HFFc6 (cell line): ENCODE data around the gene COL5A2. TPM values are rescaled to one million over a fixed set of nuclear protein-coding genes. Genes with fewer than 3 reads are reported as not detected.

Experiments used
- DNase-seq: peaks from one replicate; pipeline ENCODE4 v3.0.0-alpha.2; 2018
- H3K27ac Mint-ChIP-seq: 2 replicates; pipeline ENCODE4 v1.8.0; 2020; ENCODE audit warnings: mild to moderate bottlenecking, mixed read lengths
- H3K27me3 Mint-ChIP-seq: 2 replicates; pipeline ENCODE4 v1.8.0; 2021; ENCODE audit warnings: mild to moderate bottlenecking, moderate library complexity, mixed read lengths; ENCODE audit not compliant: insufficient read depth
- H3K36me3 Mint-ChIP-seq: 2 replicates; pipeline ENCODE4 v1.8.0; 2021; ENCODE audit warnings: low read depth, mixed read lengths
- H3K4me1 Mint-ChIP-seq: 2 replicates; pipeline ENCODE4 v1.8.0; 2020; ENCODE audit warnings: low read depth, mixed read lengths
- H3K4me3 Mint-ChIP-seq: 2 replicates; pipeline ENCODE4 v1.8.0; 2020; ENCODE audit warnings: mild to moderate bottlenecking, moderate library complexity, mixed read lengths
- H3K9me3 Mint-ChIP-seq: 2 replicates; pipeline ENCODE4 v1.8.0; 2020; ENCODE audit warnings: mild to moderate bottlenecking, mixed read lengths
- CTCF ChIP-seq: fragments of 200-600 bp; sonication (generic); IDR thresholded peaks from 2 replicates; pipeline ENCODE4 v1.5.0; 2021; ENCODE audit warnings: antibody characterized with exemption, mild to moderate bottlenecking
- total RNA-seq, 6 experiments: library from RNA; stranded (reverse); fragmentation: NEBNext Ultra II Directional; extraction: Animal tissue kit (Norgen Biotek cat#: 25700); gene quantifications; 2 replicates in 1 of 6; 3 replicates in 5 of 6; pipeline ENCODE4 v1.2.3, GENCODE V29; 2021

The COL5A2 gene
- total RNA-seq, 6 experiments from 2014 or later = 265 to 388 (median 303) TPM

GRCh38 chr2:189000221-189000620 is 179.3 kb downstream of the COL5A2 start:
- DNase-seq = no peak
- Mint-ChIP-seq H3K4me3 (no peak overlapping the region), H3K36me3 (peaks cover 73% of the 10 kb centered on the region), H3K27ac (peak overlapping the region; percentile 38), H3K4me1 (peaks cover 52% of the 10 kb centered on the region), H3K27me3 (peaks cover 7% of the 10 kb centered on the region), H3K9me3 (no peaks in the 10 kb centered on the region)
- TF ChIP-seq CTCF = no peak

GRCh38 chr2:188997263-188997662 is 182.3 kb downstream of the COL5A2 start:
- peaks cover 71% of the 10 kb centered on the region for H3K36me3 Mint-ChIP-seq
- H3K4me1 Mint-ChIP-seq = peaks cover 40% of the 10 kb centered on the region
- no peak overlapping the region for H3K4me3 Mint-ChIP-seq
- H3K9me3 Mint-ChIP-seq = no peaks in the 10 kb centered on the region
- H3K27ac Mint-ChIP-seq = peak overlapping the region; percentile 14; the same call in 1 of the 2 replicates
- no peak for DNase-seq
- TF ChIP-seq CTCF = no peak
- peaks cover 3% of the 10 kb centered on the region for H3K27me3 Mint-ChIP-seq

GRCh38 chr2:188993247-188993646 is 186.3 kb downstream of the COL5A2 start:
- Mint-ChIP-seq H3K36me3 (peaks cover 64% of the 10 kb centered on the region), H3K27ac (no peak overlapping the region), H3K9me3 (no peaks in the 10 kb centered on the region), H3K4me3 (no peak overlapping the region), H3K27me3 (no peaks in the 10 kb centered on the region; the same call in none of the 2 replicates), H3K4me1 (0 out of 2 replicates have a peak, but pooled peaks cover 5% of the 10 kb centered on the region)
- no peak for DNase-seq
- no peak for TF ChIP-seq CTCF

- Mint-ChIP-seq H3K4me1 (peaks cover 54% of the 10 kb centered on the region), H3K9me3 (no peaks in the 10 kb centered on the region), H3K4me3 (peak overlapping the region; percentile 68), H3K27me3 (no peaks in the 10 kb centered on the region), H3K27ac (peak overlapping the region; percentile 86), H3K36me3 (peaks cover 33% of the 10 kb centered on the region)
- TF ChIP-seq CTCF = no peak
- DNase-seq = peak; percentile 67
Measured at GRCh38 chr2:188986839-188987238, 192.7 kb downstream of the COL5A2 start.

GRCh38 chr2:188984680-188985079 is 194.9 kb downstream of the COL5A2 start:
- Mint-ChIP-seq H3K27ac (peak overlapping the region; percentile 83), H3K4me1 (peaks cover 67% of the 10 kb centered on the region), H3K9me3 (no peaks in the 10 kb centered on the region), H3K36me3 (peaks cover 32% of the 10 kb centered on the region), H3K27me3 (no peaks in the 10 kb centered on the region), H3K4me3 (peak overlapping the region; percentile 60)
- DNase-seq = peak; percentile 90
- TF ChIP-seq CTCF = no peak

GRCh38 chr2:188984065-188984491 is 195.5 kb downstream of the COL5A2 start:
- peak overlapping the region; percentile 60 for H3K4me3 Mint-ChIP-seq
- no peaks in the 10 kb centered on the region for H3K27me3 Mint-ChIP-seq
- DNase-seq = peak; percentile 50
- TF ChIP-seq CTCF = peak; percentile 67; the same call in 1 of the 2 replicates
- H3K27ac Mint-ChIP-seq = peak overlapping the region; percentile 83
- H3K9me3 Mint-ChIP-seq = no peaks in the 10 kb centered on the region
- peaks cover 73% of the 10 kb centered on the region for H3K4me1 Mint-ChIP-seq
- H3K36me3 Mint-ChIP-seq = peaks cover 29% of the 10 kb centered on the region
